ENCODE data around the gene MRPS15. TPM values are rescaled to one million over a fixed set of nuclear protein-coding genes. Genes with fewer than 3 reads are reported as not detected.

The MRPS15 gene
- total RNA-seq, 2 experiments from 2014 or later = 120 to 129 TPM

- Mint-ChIP-seq H3K27me3 (no peaks in the 10 kb centered on the region), H3K9me3 (no peaks in the 10 kb centered on the region), H3K4me1 (ENCODE audit: low read depth) (peaks cover 12% of the 10 kb centered on the region), H3K27ac (no peak overlapping the region), H3K4me3 (no peak overlapping the region), H3K36me3 (ENCODE audit: low read depth) (no peaks in the 10 kb centered on the region)
- TF ChIP-seq, protein P1, sequence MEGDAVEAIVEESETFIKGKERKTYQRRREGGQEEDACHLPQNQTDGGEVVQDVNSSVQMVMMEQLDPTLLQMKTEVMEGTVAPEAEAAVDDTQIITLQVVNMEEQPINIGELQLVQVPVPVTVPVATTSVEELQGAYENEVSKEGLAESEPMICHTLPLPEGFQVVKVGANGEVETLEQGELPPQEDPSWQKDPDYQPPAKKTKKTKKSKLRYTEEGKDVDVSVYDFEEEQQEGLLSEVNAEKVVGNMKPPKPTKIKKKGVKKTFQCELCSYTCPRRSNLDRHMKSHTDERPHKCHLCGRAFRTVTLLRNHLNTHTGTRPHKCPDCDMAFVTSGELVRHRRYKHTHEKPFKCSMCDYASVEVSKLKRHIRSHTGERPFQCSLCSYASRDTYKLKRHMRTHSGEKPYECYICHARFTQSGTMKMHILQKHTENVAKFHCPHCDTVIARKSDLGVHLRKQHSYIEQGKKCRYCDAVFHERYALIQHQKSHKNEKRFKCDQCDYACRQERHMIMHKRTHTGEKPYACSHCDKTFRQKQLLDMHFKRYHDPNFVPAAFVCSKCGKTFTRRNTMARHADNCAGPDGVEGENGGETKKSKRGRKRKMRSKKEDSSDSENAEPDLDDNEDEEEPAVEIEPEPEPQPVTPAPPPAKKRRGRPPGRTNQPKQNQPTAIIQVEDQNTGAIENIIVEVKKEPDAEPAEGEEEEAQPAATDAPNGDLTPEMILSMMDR (IDR thresholded peaks at IDR 0.05) = no peak
- DNase-seq = no peak
- no peak for ATAC-seq
- ChIA-PET CTCF (interaction anchor here (0.9 to 3.8 kb wide), 14 partner anchors 14 to 285 kb away, joined by 3 to 68 read pairs (median 5); partner anchors contain the start of genes EVA1B, LSM10, SH3D21 and TRAPPC3), POLR2A (interaction anchor here (1.3 to 1.7 kb wide), 2 partner anchors 23 to 34 kb away, joined by 3 to 6 read pairs; partner anchors contain the start of gene STK40)
- intact Hi-C loops (cut with micrococcal nuclease) = no loop called here
These were observed 44.6 kb downstream of the MRPS15 start for GRCh38 chr1:36419569-36419968.

GRCh38 chr1:36419140-36419539 lies 45.0 kb downstream of the MRPS15 start:
- DNase-seq = no peak
- H3K4me3 Mint-ChIP-seq = no peak overlapping the region
- POLR2A ChIA-PET = interaction anchor here (1.3 to 1.7 kb wide), 2 partner anchors 22 to 33 kb away, joined by 3 to 6 read pairs; partner anchors contain the start of gene STK40
- no peaks in the 10 kb centered on the region for H3K9me3 Mint-ChIP-seq
- no peaks in the 10 kb centered on the region for H3K27me3 Mint-ChIP-seq
- TF ChIP-seq, protein P1 (IDR thresholded peaks at IDR 0.05) = no peak
- no peak overlapping the region for H3K27ac Mint-ChIP-seq
- ATAC-seq = no peak
- CTCF ChIA-PET = interaction anchor here (1.1 to 3.8 kb wide), 9 partner anchors 16 to 269 kb away, joined by 3 to 68 read pairs (median 7); partner anchors contain the start of genes EVA1B, LSM10, SH3D21 and TRAPPC3
- H3K36me3 Mint-ChIP-seq (ENCODE audit: low read depth) = no peaks in the 10 kb centered on the region
- intact Hi-C loops (cut with micrococcal nuclease) = no loop called here
- peaks cover 12% of the 10 kb centered on the region for H3K4me1 Mint-ChIP-seq (ENCODE audit: low read depth)

DNA sequence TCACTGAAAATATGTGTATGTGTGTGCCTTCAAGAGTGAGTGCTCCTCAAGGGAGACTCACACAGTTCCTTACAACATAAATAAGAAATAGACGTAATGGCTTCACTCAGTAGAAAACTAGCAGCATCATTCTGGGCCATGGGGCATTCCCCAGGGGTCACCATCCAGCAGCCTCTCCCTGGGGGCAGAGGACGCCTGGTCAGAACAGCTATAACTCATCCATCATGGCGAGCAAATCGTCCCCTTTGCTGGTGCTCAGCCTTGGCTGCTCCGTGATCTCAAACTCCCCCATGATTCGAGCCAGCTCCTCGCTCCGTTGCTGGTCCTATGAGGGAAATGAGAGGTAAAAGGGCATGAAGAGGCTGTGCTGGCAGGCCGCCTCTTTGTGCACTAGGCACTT lies 46.3 kb downstream of the MRPS15 start:
- no peak for DNase-seq
- Mint-ChIP-seq H3K4me3 (no peak overlapping the region), H3K27me3 (no peaks in the 10 kb centered on the region), H3K27ac (no peak overlapping the region), H3K9me3 (no peaks in the 10 kb centered on the region), H3K4me1 (ENCODE audit: low read depth) (peaks cover 12% of the 10 kb centered on the region), H3K36me3 (ENCODE audit: low read depth) (no peaks in the 10 kb centered on the region)
- CTCF ChIA-PET = interaction anchor here (2.0 to 3.8 kb wide), 3 partner anchors 50 to 117 kb away, joined by 4 to 68 read pairs (median 19); no protein-coding TSS in a partner anchor
- intact Hi-C loops (cut with micrococcal nuclease) = no loop called here
- no peak for ATAC-seq
- TF ChIP-seq, protein P1 (IDR thresholded peaks at IDR 0.05) = no peak
- POLR2A ChIA-PET = interaction anchor here (1.0 kb wide), 1 partner anchor 20 kb away, joined by 3 read pairs; the partner anchor contains the start of gene LSM10

GRCh38 chr1:36415661-36416326 lies 48.4 kb downstream of the MRPS15 start:
- Mint-ChIP-seq H3K27ac (no peak overlapping the region), H3K27me3 (no peaks in the 10 kb centered on the region), H3K36me3 (ENCODE audit: low read depth) (no peaks in the 10 kb centered on the region), H3K4me3 (no peak overlapping the region), H3K9me3 (peaks cover 3% of the 10 kb centered on the region), H3K4me1 (ENCODE audit: low read depth) (peaks cover 22% of the 10 kb centered on the region)
- CTCF ChIA-PET = no interaction called here
- intact Hi-C loops (cut with micrococcal nuclease) = no loop called here
- no peak for DNase-seq
- ATAC-seq = no peak
- POLR2A ChIA-PET = no interaction called here
- TF ChIP-seq, protein P1 (IDR thresholded peaks at IDR 0.05) = no peak

GRCh38 chr1:36414384-36414783 lies 49.8 kb downstream of the MRPS15 start:
- peaks cover 16% of the 10 kb centered on the region for H3K4me1 Mint-ChIP-seq (ENCODE audit: low read depth)
- H3K4me3 Mint-ChIP-seq = no peak overlapping the region
- H3K27me3 Mint-ChIP-seq = no peaks in the 10 kb centered on the region
- intact Hi-C loops (cut with micrococcal nuclease) = no loop called here
- H3K36me3 Mint-ChIP-seq (ENCODE audit: low read depth) = no peaks in the 10 kb centered on the region
- TF ChIP-seq, protein P1 (IDR thresholded peaks at IDR 0.05) = no peak
- POLR2A ChIA-PET = no interaction called here
- no peak for ATAC-seq
- no peak for DNase-seq
- peaks cover 3% of the 10 kb centered on the region for H3K9me3 Mint-ChIP-seq
- no peak overlapping the region for H3K27ac Mint-ChIP-seq
- CTCF ChIA-PET = interaction anchor here (1.0 to 2.4 kb wide), 2 partner anchors 16 to 72 kb away, joined by 6 to 10 read pairs; no protein-coding TSS in a partner anchor

Data from activated CD8-positive, alpha-beta T cell treated with anti-CD3 and anti-CD28 coated beads for 36 hours (primary cell).